Fibroblast of mammary gland (primary cell): ENCODE results near the gene TMPRSS13.

ENCODE experiments used
- DNase-seq: peaks from one replicate; pipeline ENCODE4 v3.0.0-alpha.2; 2010; ENCODE audit warnings: low read depth
- H3K4me3 ChIP-seq: 2 replicates; pipeline ENCODE4 v1.5.1; 2011; ENCODE audit warnings: low read depth, mild to moderate bottlenecking, low read length, moderate library complexity; ENCODE audit not compliant: control insufficient read depth
- TF ChIP-seq, protein P1 (sequence below): conservative IDR thresholded peaks from 2 replicates; pipeline ENCODE4 v1.5.1; 2011; ENCODE audit warnings: low read depth, low read length, inconsistent platforms; ENCODE audit not compliant: control insufficient read depth, insufficient read depth

The TMPRSS13 gene

GRCh38 chr11:117862019-117862725 lies 67.0 kb downstream of the TMPRSS13 start:
- TF ChIP-seq, protein P1, sequence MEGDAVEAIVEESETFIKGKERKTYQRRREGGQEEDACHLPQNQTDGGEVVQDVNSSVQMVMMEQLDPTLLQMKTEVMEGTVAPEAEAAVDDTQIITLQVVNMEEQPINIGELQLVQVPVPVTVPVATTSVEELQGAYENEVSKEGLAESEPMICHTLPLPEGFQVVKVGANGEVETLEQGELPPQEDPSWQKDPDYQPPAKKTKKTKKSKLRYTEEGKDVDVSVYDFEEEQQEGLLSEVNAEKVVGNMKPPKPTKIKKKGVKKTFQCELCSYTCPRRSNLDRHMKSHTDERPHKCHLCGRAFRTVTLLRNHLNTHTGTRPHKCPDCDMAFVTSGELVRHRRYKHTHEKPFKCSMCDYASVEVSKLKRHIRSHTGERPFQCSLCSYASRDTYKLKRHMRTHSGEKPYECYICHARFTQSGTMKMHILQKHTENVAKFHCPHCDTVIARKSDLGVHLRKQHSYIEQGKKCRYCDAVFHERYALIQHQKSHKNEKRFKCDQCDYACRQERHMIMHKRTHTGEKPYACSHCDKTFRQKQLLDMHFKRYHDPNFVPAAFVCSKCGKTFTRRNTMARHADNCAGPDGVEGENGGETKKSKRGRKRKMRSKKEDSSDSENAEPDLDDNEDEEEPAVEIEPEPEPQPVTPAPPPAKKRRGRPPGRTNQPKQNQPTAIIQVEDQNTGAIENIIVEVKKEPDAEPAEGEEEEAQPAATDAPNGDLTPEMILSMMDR, result no peak
- no peak overlapping the region for H3K4me3 ChIP-seq
- no peak for DNase-seq

- TF ChIP-seq, protein P1, result no peak
- no peak overlapping the region for H3K4me3 ChIP-seq
- DNase-seq, result peak; percentile 6
Observed at GRCh38 chr11:117861151-117862018, 67.8 kb downstream of the TMPRSS13 start.

GRCh38 chr11:117860139-117860538 lies 69.1 kb downstream of the TMPRSS13 start:
- TF ChIP-seq, protein P1, result no peak
- no peak for DNase-seq
- no peak overlapping the region for H3K4me3 ChIP-seq

- TF ChIP-seq, protein P1, result no peak
- no peak for DNase-seq
- no peak overlapping the region for H3K4me3 ChIP-seq
Observed at GRCh38 chr11:117859488-117860112, 69.6 kb downstream of the TMPRSS13 start.

GRCh38 chr11:117859061-117859460 lies 70.1 kb downstream of the TMPRSS13 start:
- H3K4me3 ChIP-seq, result no peak overlapping the region
- no peak for DNase-seq
- TF ChIP-seq, protein P1, result no peak

- H3K4me3 ChIP-seq, result no peak overlapping the region
- no peak for DNase-seq
- TF ChIP-seq, protein P1, result no peak
Observed at GRCh38 chr11:117857734-117858414, 71.3 kb downstream of the TMPRSS13 start.
